WTC11 (cell line): ENCODE results near the gene GPR6. TPM values are rescaled to one million over a fixed set of nuclear protein-coding genes. Genes with fewer than 3 reads are reported as not detected.

Experiments
- ATAC-seq: fragments of 200-7000 bp; cut with Tn5 transposase; 2 replicates; pipeline ENCODE4 v1.10.0; 2021; ENCODE audit warnings: mild to moderate bottlenecking, moderate library complexity
- CTCF ChIA-PET: fragments of 300-600 bp; sonication (Branson Sonifier 250); formaldehyde crosslinking; loops from one replicate; lab custom pipeline; 2021; ENCODE audit warnings: antibody characterized with exemption; lab: Charles Lee
- POLR2A ChIA-PET: fragments of 350-600 bp; sonication (Branson Sonifier 250); formaldehyde crosslinking; loops from one replicate; lab custom pipeline; 2021; ENCODE audit warnings: antibody characterized with exemption; lab: Charles Lee
- DNase-seq: peaks from one replicate; pipeline ENCODE4 v3.0.0; 2021; ENCODE audit warnings: low spot score
- H3K27ac Mint-ChIP-seq: 2 replicates; pipeline ENCODE4 v1.8.0; 2021; ENCODE audit warnings: mixed read lengths
- H3K27me3 Mint-ChIP-seq: 2 replicates; pipeline ENCODE4 v1.8.0; 2021; ENCODE audit warnings: low read depth, mild to moderate bottlenecking, moderate library complexity, mixed read lengths
- H3K36me3 Mint-ChIP-seq: 2 replicates; pipeline ENCODE4 v1.8.0; 2021; ENCODE audit warnings: mixed read lengths
- H3K4me1 Mint-ChIP-seq: 2 replicates; pipeline ENCODE4 v1.8.0; 2022; ENCODE audit warnings: mixed read lengths
- H3K4me3 Mint-ChIP-seq: 2 replicates; pipeline ENCODE4 v1.8.0; 2021; ENCODE audit warnings: mild to moderate bottlenecking, moderate library complexity, mixed read lengths
- H3K9me3 Mint-ChIP-seq: 2 replicates; pipeline ENCODE4 v1.8.0; 2021; ENCODE audit warnings: mixed read lengths
- CREB1 ChIP-seq: sonication (generic); formaldehyde crosslinking; IDR thresholded peaks from 2 replicates; pipeline ENCODE4 v1.8.0; 2023; ENCODE audit warnings: mild to moderate bottlenecking, missing genetic modification reagents
- ESRRA ChIP-seq: sonication (generic); formaldehyde crosslinking; IDR thresholded peaks from 2 replicates; pipeline ENCODE4 v1.8.1; 2022; ENCODE audit warnings: mild to moderate bottlenecking, missing genetic modification reagents, borderline replicate concordance
- ETV6 ChIP-seq: sonication (generic); formaldehyde crosslinking; IDR thresholded peaks from 2 replicates; pipeline ENCODE4 v1.8.1; 2022; ENCODE audit warnings: mild to moderate bottlenecking, missing genetic modification reagents
- FOXP1 ChIP-seq: sonication (generic); formaldehyde crosslinking; IDR thresholded peaks from 2 replicates; pipeline ENCODE4 v1.8.0; 2022; ENCODE audit warnings: missing genetic modification reagents, mild to moderate bottlenecking, moderate library complexity, borderline replicate concordance
- GRHL2 ChIP-seq: fragments of 250-450 bp; sonication (Bioruptor Pico); IDR thresholded peaks from 2 replicates; pipeline ENCODE4 v1.8.0; 2022; ENCODE audit warnings: mild to moderate bottlenecking, moderate library complexity; ENCODE audit not compliant: insufficient replicate concordance, severe bottlenecking
- GTF2I ChIP-seq: fragments of 250-450 bp; sonication (Bioruptor Pico); conservative IDR thresholded peaks from 2 replicates; pipeline ENCODE4 v1.4.0; 2021; ENCODE audit warnings: mild to moderate bottlenecking
- JAZF1 ChIP-seq: fragments of 250-450 bp; sonication (Bioruptor Pico); IDR thresholded peaks from 2 replicates; pipeline ENCODE4 v1.9.0; 2021; ENCODE audit warnings: moderate library complexity, mild to moderate bottlenecking, inconsistent platforms
- JUN ChIP-seq: sonication (generic); formaldehyde crosslinking; IDR thresholded peaks from 2 replicates; pipeline ENCODE4 v1.8.0; 2023; ENCODE audit warnings: mild to moderate bottlenecking, missing genetic modification reagents
- MXD4 ChIP-seq: fragments of 250-450 bp; sonication (Bioruptor Pico); IDR thresholded peaks from 2 replicates; pipeline ENCODE4 v1.8.0; 2021; ENCODE audit warnings: mild to moderate bottlenecking, moderate library complexity, borderline replicate concordance
- NFYB ChIP-seq: sonication (generic); formaldehyde crosslinking; conservative IDR thresholded peaks from 2 replicates; pipeline ENCODE4 v1.8.0; 2022; ENCODE audit warnings: low read depth, missing genetic modification reagents
- RORB ChIP-seq: fragments of 250-450 bp; sonication (Bioruptor Pico); IDR thresholded peaks from 2 replicates; pipeline ENCODE4 v1.9.0; 2021; ENCODE audit warnings: mild to moderate bottlenecking
- TCF7 ChIP-seq: sonication (generic); formaldehyde crosslinking; IDR thresholded peaks from 2 replicates; pipeline ENCODE4 v1.8.0; 2022; ENCODE audit warnings: mild to moderate bottlenecking, low read depth, missing genetic modification reagents, moderate library complexity
- TEAD4 ChIP-seq: sonication (generic); formaldehyde crosslinking; IDR thresholded peaks from 2 replicates; pipeline ENCODE4 v1.8.0; 2022; ENCODE audit warnings: mild to moderate bottlenecking, missing genetic modification reagents
- USF2 ChIP-seq: sonication (generic); formaldehyde crosslinking; IDR thresholded peaks from 2 replicates; pipeline ENCODE4 v1.8.1; 2023; ENCODE audit warnings: mild to moderate bottlenecking, missing genetic modification reagents, moderate library complexity
- ZNF138 ChIP-seq: sonication (generic); formaldehyde crosslinking; conservative IDR thresholded peaks from 2 replicates; pipeline ENCODE4 v1.8.1; 2022; ENCODE audit warnings: mild to moderate bottlenecking, moderate library complexity, missing genetic modification reagents
- ZNF232 ChIP-seq: sonication (generic); formaldehyde crosslinking; IDR thresholded peaks from 2 replicates; pipeline ENCODE4 v1.8.0; 2022; ENCODE audit warnings: mild to moderate bottlenecking, missing genetic modification reagents
- ZNF263 ChIP-seq: sonication (generic); formaldehyde crosslinking; IDR thresholded peaks from 2 replicates; pipeline ENCODE4 v1.8.1; 2022; ENCODE audit warnings: low read depth, mild to moderate bottlenecking, moderate library complexity, missing genetic modification reagents
- ZNF317 ChIP-seq: sonication (generic); formaldehyde crosslinking; IDR thresholded peaks from 2 replicates; pipeline ENCODE4 v1.8.1; 2023; ENCODE audit warnings: low read depth, mild to moderate bottlenecking, moderate library complexity, missing genetic modification reagents, borderline replicate concordance
- ZNF396 ChIP-seq: fragments of 250-450 bp; sonication (Bioruptor Pico); IDR thresholded peaks from 2 replicates; pipeline ENCODE4 v1.8.0; 2021; ENCODE audit warnings: mild to moderate bottlenecking, moderate library complexity, borderline replicate concordance
- ZNF671 ChIP-seq: fragments of 250-450 bp; sonication (Bioruptor Pico); IDR thresholded peaks from 2 replicates; pipeline ENCODE4 v1.8.0; 2021; ENCODE audit warnings: mild to moderate bottlenecking
- total RNA-seq: library from RNA; stranded (reverse); gene quantifications from 3 replicates; pipeline ENCODE4 v1.2.3, GENCODE V29; 2021
- TF ChIP-seq, protein P1 (sequence below): fragments of 200-600 bp; IDR thresholded peaks from 2 replicates; pipeline ENCODE4 v1.8.0; 2022; ENCODE audit warnings: antibody characterized with exemption
- TF ChIP-seq, protein P2 (sequence below): fragments of 250-450 bp; sonication (Bioruptor Pico); IDR thresholded peaks from 2 replicates; pipeline ENCODE4 v1.9.0; 2021; ENCODE audit warnings: mild to moderate bottlenecking
- TF ChIP-seq, protein P3 (sequence below): sonication (generic); formaldehyde crosslinking; IDR thresholded peaks from 2 replicates; pipeline ENCODE4 v1.8.0; 2023; ENCODE audit warnings: missing genetic modification reagents, mild to moderate bottlenecking, borderline replicate concordance
- TF ChIP-seq, protein P4 (sequence below): sonication (generic); formaldehyde crosslinking; IDR thresholded peaks from 2 replicates; pipeline ENCODE4 v1.8.1; 2023; ENCODE audit warnings: mild to moderate bottlenecking, missing genetic modification reagents, borderline replicate concordance

Gene GPR6
- total RNA-seq, 1 experiment from 2014 or later: 0.22 TPM

GRCh38 chr6:109955491-109955890 is 22.6 kb upstream of the GPR6 start:
- no peak for ATAC-seq
- no peaks in the 10 kb centered on the region for H3K27me3 Mint-ChIP-seq
- no peak for DNase-seq
- peaks cover 9% of the 10 kb centered on the region for H3K4me1 Mint-ChIP-seq
- H3K27ac Mint-ChIP-seq: no peak overlapping the region
- POLR2A ChIA-PET: no interaction called here
- no peak for TF ChIP-seq CREB1 (CRISPR knock-in tag)
- TF ChIP-seq ZNF671 (CRISPR knock-in tag): no peak
- TF ChIP-seq, protein P1, sequence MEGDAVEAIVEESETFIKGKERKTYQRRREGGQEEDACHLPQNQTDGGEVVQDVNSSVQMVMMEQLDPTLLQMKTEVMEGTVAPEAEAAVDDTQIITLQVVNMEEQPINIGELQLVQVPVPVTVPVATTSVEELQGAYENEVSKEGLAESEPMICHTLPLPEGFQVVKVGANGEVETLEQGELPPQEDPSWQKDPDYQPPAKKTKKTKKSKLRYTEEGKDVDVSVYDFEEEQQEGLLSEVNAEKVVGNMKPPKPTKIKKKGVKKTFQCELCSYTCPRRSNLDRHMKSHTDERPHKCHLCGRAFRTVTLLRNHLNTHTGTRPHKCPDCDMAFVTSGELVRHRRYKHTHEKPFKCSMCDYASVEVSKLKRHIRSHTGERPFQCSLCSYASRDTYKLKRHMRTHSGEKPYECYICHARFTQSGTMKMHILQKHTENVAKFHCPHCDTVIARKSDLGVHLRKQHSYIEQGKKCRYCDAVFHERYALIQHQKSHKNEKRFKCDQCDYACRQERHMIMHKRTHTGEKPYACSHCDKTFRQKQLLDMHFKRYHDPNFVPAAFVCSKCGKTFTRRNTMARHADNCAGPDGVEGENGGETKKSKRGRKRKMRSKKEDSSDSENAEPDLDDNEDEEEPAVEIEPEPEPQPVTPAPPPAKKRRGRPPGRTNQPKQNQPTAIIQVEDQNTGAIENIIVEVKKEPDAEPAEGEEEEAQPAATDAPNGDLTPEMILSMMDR: no peak
- no peak for TF ChIP-seq ZNF317 (CRISPR knock-in tag)
- no peak for TF ChIP-seq ESRRA
- no peak for TF ChIP-seq JUN
- no peak for TF ChIP-seq MXD4
- no peak for TF ChIP-seq ZNF232 (CRISPR knock-in tag)
- TF ChIP-seq, protein P2, sequence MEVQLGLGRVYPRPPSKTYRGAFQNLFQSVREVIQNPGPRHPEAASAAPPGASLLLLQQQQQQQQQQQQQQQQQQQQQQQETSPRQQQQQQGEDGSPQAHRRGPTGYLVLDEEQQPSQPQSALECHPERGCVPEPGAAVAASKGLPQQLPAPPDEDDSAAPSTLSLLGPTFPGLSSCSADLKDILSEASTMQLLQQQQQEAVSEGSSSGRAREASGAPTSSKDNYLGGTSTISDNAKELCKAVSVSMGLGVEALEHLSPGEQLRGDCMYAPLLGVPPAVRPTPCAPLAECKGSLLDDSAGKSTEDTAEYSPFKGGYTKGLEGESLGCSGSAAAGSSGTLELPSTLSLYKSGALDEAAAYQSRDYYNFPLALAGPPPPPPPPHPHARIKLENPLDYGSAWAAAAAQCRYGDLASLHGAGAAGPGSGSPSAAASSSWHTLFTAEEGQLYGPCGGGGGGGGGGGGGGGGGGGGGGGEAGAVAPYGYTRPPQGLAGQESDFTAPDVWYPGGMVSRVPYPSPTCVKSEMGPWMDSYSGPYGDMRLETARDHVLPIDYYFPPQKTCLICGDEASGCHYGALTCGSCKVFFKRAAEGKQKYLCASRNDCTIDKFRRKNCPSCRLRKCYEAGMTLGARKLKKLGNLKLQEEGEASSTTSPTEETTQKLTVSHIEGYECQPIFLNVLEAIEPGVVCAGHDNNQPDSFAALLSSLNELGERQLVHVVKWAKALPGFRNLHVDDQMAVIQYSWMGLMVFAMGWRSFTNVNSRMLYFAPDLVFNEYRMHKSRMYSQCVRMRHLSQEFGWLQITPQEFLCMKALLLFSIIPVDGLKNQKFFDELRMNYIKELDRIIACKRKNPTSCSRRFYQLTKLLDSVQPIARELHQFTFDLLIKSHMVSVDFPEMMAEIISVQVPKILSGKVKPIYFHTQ: no peak
- TF ChIP-seq TCF7 (CRISPR knock-in tag): no peak
- TF ChIP-seq, protein P3, sequence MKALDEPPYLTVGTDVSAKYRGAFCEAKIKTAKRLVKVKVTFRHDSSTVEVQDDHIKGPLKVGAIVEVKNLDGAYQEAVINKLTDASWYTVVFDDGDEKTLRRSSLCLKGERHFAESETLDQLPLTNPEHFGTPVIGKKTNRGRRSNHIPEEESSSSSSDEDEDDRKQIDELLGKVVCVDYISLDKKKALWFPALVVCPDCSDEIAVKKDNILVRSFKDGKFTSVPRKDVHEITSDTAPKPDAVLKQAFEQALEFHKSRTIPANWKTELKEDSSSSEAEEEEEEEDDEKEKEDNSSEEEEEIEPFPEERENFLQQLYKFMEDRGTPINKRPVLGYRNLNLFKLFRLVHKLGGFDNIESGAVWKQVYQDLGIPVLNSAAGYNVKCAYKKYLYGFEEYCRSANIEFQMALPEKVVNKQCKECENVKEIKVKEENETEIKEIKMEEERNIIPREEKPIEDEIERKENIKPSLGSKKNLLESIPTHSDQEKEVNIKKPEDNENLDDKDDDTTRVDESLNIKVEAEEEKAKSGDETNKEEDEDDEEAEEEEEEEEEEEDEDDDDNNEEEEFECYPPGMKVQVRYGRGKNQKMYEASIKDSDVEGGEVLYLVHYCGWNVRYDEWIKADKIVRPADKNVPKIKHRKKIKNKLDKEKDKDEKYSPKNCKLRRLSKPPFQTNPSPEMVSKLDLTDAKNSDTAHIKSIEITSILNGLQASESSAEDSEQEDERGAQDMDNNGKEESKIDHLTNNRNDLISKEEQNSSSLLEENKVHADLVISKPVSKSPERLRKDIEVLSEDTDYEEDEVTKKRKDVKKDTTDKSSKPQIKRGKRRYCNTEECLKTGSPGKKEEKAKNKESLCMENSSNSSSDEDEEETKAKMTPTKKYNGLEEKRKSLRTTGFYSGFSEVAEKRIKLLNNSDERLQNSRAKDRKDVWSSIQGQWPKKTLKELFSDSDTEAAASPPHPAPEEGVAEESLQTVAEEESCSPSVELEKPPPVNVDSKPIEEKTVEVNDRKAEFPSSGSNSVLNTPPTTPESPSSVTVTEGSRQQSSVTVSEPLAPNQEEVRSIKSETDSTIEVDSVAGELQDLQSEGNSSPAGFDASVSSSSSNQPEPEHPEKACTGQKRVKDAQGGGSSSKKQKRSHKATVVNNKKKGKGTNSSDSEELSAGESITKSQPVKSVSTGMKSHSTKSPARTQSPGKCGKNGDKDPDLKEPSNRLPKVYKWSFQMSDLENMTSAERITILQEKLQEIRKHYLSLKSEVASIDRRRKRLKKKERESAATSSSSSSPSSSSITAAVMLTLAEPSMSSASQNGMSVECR (CRISPR knock-in tag): no peak
- TF ChIP-seq GTF2I (CRISPR knock-in tag): no peak
- no peak for TF ChIP-seq ETV6
- TF ChIP-seq GRHL2: no peak
- no peak for TF ChIP-seq ZNF263 (CRISPR knock-in tag)
- TF ChIP-seq ZNF138 (CRISPR knock-in tag): no peak
- TF ChIP-seq JAZF1 (CRISPR knock-in tag): no peak
- TF ChIP-seq NFYB (CRISPR knock-in tag): no peak
- no peak for TF ChIP-seq RORB (CRISPR knock-in tag)
- TF ChIP-seq TEAD4 (CRISPR knock-in tag): no peak
- TF ChIP-seq, all 79 proteins: peak for 0
- H3K4me3 Mint-ChIP-seq: no peak overlapping the region
- peaks cover 8% of the 10 kb centered on the region for H3K36me3 Mint-ChIP-seq
- CTCF ChIA-PET: no interaction called here
- peaks cover 30% of the 10 kb centered on the region for H3K9me3 Mint-ChIP-seq

DNA sequence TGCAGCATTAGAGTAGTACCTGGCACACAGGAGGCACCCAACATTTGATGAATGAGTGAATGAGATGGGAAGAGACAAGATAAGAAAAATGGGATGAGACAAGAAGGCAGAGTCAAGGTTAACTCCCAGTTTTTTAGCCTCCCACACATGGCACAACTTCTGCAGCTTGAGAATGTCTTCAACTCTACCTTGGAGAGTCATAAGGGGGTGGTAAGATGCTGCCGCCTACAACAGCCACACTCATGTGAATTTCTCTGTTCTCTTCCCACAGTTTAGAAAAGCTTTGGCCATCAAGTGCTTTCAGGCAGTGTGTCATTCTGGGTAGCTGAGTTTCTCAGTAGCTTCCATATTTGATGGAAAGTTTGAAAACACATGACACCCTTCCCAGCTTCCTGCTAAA is 19.5 kb upstream of the GPR6 start:
- Mint-ChIP-seq H3K4me3 (no peak overlapping the region), H3K27me3 (peaks cover 3% of the 10 kb centered on the region; the same call in 1 of the 2 replicates)
- no peak for TF ChIP-seq ZNF396 (CRISPR knock-in tag)
- TF ChIP-seq ZNF138 (CRISPR knock-in tag): no peak
- TF ChIP-seq JUN: no peak
- no peak for TF ChIP-seq ETV6
- TF ChIP-seq USF2 (CRISPR knock-in tag): no peak
- TF ChIP-seq, protein P4, sequence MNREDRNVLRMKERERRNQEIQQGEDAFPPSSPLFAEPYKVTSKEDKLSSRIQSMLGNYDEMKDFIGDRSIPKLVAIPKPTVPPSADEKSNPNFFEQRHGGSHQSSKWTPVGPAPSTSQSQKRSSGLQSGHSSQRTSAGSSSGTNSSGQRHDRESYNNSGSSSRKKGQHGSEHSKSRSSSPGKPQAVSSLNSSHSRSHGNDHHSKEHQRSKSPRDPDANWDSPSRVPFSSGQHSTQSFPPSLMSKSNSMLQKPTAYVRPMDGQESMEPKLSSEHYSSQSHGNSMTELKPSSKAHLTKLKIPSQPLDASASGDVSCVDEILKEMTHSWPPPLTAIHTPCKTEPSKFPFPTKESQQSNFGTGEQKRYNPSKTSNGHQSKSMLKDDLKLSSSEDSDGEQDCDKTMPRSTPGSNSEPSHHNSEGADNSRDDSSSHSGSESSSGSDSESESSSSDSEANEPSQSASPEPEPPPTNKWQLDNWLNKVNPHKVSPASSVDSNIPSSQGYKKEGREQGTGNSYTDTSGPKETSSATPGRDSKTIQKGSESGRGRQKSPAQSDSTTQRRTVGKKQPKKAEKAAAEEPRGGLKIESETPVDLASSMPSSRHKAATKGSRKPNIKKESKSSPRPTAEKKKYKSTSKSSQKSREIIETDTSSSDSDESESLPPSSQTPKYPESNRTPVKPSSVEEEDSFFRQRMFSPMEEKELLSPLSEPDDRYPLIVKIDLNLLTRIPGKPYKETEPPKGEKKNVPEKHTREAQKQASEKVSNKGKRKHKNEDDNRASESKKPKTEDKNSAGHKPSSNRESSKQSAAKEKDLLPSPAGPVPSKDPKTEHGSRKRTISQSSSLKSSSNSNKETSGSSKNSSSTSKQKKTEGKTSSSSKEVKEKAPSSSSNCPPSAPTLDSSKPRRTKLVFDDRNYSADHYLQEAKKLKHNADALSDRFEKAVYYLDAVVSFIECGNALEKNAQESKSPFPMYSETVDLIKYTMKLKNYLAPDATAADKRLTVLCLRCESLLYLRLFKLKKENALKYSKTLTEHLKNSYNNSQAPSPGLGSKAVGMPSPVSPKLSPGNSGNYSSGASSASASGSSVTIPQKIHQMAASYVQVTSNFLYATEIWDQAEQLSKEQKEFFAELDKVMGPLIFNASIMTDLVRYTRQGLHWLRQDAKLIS (CRISPR knock-in tag): no peak
- no peak for TF ChIP-seq FOXP1 (CRISPR knock-in tag)

More for the DNA sequence above, 19.5 kb upstream of the GPR6 start:
- ATAC-seq: no peak
- Mint-ChIP-seq H3K9me3 (peaks cover 27% of the 10 kb centered on the region), H3K36me3 (peaks cover 7% of the 10 kb centered on the region), H3K27ac (no peak overlapping the region), H3K4me1 (peaks cover 4% of the 10 kb centered on the region; the same call in 1 of the 2 replicates)
- DNase-seq: no peak
- POLR2A ChIA-PET: no interaction called here
- CTCF ChIA-PET: interaction anchor here (0.8 to 1.4 kb wide), 2 partner anchors 20 to 81 kb away, joined by 3 to 10 read pairs; partner anchors contain the start of gene GPR6
